T-helper 1 cell treated with Interleukin-12 subunit alpha and Interleukin-12 subunit beta and Interleukin-4 antibody, amounts not matched to agents 30 ng/mL and 1 ng/mL, for 36 hours (primary cell): Measurements from ENCODE around the gene ZNF438. TPM values are rescaled to one million over a fixed set of nuclear protein-coding genes. Genes with fewer than 3 reads are reported as not detected.
"Not testable (repeated sequence)": the region's sequence is repeated elsewhere in the genome, so short reads cannot be mapped to it uniquely, and the experiment has no call there.

ENCODE experiments used
- intact Hi-C: fragments of 100-400 bp; cut with micrococcal nuclease; formaldehyde crosslinking; loops from one replicate; pipeline ENCODE4 v1.15.1; 2024
- total RNA-seq: library from RNA; stranded (reverse); gene quantifications from 2 replicates; pipeline ENCODE4 v1.2.3, GENCODE V29; 2022

Gene ZNF438
- total RNA-seq, 1 donor from 2014 or later, result 3.1 TPM

DNA sequence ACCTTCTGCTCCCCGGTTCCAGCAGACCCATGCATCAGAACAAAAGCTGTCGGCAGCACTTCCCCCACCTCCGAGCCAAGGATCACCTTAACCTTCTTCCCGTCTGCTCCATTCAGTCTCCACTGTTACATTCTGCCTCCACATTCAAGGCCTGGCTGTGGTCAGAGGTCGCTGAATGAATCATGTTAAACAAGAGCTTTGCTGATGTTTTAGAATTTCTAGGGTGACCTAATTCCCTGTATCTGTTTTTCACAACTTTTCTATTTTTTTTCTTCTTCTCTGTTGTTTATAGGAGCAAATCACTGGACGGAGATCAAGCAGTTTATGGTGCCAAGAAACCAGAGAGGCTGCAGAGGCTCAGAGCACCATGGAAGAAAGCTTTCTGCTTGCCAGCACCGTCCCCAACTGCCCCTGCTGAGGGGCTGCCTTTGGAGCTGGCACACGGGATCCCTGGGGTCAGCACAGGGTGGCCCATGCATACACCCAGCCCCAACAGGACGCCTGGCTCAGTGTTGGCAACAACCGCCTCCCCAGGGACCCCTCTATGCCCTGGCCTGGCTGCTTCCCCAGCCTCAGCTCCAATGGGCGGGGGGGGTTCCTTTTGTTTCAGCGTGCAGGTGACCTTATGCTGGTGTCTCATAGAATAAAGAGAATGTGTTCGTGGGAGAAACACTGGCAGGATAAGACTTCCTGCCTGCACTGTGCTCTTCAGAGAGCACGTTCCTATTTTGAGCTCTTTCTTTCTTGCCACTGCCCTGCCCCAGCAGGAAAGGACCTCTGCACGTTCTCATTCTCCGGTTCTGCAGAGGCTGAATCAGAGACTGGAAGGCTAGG lies 219.4 kb downstream of the ZNF438 start:
- intact Hi-C loops, result no loop called here

DNA sequence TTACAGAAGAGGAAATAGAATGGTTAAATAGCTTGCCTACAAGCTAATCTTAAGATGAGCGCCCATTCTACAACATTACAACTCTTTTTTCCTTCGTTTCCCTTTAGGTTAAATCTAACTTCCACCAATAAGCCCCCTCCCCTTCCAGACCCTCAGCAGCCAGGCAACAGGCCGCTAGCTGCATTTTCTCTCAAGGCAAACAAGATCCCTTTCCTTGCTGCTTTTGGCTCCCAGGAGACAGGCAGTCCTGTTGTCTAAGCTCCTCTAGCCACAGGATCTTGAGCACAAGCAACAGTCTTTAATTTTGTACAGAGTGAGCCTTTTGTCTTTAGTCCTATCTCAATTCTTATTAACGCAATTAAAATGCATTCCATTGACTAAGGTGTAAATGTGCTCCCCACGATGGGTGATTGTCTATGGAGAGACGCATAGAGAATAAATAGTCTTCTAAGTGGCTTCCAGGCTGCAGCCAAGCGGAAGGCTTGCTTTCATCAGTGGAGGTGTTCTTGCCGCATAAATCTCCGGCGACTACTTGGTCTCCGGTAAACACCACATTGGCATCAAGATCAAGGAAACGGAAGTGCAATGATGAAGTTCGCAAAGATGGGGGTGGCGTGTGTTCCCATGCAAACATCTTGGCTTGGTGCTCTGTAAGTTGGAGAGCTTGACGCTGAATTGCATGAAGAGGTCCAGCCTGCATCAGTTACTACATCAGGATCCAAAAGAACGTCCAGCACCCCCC lies 220.2 kb downstream of the ZNF438 start:
- intact Hi-C loops, result no loop called here

- intact Hi-C loops, result no loop called here
These were observed 221.2 kb downstream of the ZNF438 start for GRCh38 chr10:30810416-30810815.

GRCh38 chr10:30806850-30807249 lies 224.8 kb downstream of the ZNF438 start:
- intact Hi-C loops, result no loop called here

- intact Hi-C loops, result no loop called here
These were observed 226.6 kb downstream of the ZNF438 start for GRCh38 chr10:30805061-30805460.

DNA sequence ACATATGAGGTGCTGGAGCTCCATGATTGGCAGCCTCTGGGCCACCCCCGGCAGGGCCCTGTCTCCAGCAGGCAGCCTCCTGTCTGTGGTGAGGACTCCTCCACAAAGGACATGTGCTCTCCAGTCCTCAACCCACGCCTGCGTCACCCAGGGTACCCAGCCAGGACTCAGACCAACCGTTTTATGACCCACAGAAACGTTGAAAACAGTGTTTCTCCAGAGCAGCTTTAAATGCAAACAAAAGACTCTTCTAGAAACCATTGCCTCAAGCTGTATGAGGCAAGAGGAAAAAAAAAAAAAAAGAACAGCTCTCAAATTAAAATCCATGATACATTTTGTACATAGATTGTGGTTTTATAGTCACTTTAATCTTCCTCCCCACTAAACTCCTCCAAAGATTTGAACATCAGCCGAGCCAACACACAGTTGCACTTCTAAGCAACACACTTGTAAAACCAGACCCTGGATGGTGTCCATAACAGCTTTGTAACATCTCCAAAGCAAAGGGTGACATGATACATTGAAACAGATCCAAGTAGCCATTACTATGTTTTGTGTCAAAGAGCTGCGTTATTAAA lies 227.1 kb downstream of the ZNF438 start:
- intact Hi-C loops, result no loop called here

- intact Hi-C loops, result no loop called here
These were observed 227.8 kb downstream of the ZNF438 start for GRCh38 chr10:30803892-30804322.

DNA sequence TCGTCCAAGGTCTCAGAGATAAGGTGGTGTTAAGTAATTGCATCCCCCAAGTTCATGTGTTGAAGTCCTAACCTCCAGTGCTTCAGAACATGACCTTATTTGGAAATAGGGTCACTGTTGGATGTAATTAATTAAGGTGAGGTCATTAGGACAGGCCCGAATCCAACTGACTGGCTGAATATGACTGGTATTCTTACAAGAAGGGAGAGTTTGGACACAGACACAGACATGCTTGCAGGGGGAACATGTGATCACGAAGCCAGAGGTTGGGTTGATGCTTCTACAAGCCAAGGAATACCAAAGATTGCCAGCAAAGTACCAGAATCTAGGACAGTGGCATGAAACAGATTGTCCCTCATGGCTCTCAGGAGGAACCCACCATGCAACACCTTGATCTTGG lies 228.6 kb downstream of the ZNF438 start:
- intact Hi-C loops, result no loop called here

DNA sequence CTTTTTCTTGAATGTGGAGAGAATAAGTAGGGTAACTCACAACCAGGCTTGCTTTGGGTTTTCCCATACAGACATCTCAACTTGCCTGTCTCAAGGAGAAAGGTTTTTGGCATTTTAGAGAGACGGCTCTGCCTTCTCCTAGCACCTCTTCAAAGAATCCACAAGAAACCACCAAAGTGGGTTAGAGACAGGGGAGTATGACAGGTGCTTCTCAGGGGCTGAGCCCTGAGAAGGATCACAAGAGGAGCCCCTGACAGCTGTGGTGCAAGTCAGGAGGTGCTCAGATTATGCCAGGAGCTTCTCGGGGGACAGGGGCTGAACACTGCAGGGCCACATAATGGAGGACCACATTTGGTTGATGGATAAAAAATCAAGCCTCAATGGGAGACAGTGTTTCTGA lies 231.3 kb downstream of the ZNF438 start:
- intact Hi-C loops, result no loop called here

DNA sequence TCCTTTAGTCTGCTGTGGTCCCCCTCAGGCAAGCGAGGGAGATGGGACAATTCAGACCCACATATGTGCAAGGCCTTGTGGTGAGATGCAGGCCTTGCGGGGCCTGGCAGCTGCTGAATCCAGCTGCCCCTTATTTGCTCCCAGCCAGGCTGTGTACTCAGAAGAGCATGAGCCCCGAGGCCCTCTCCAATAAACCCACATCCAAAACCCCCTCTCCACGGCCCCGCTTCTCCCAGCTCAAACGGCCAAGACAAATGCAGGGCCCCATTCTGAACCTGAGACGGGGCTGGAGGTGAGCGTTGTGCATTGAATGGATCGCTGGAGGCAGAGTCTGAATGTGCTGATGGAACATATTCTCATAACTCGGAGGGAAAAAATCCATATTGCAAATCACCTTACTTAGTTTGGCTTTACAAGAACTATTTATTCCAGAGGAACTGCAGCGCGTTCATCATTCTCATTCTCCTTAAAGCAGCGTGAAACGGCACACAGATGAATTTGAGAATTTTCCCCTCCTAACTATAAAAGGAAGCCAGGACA lies 232.9 kb downstream of the ZNF438 start:
- intact Hi-C loops, result no loop called here

DNA sequence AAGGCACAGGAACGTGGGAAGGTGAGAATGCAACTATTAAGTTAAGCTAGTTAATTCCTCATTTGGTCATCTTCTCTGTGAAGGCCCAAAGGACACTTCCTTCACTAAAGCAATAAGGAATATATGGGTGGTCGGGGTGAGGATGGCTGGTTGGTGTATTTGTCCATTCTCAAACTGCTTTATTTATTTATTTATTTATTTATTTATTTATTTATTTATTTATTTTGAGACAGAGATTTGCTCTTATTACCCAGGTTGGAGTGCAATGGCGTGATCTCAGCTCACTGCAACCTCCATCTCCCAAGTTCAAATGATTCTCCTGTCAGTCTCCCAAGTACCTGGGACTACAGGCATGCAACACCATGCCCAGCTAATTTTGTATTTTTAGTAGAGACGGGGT lies 236.6 kb downstream of the ZNF438 start:
- intact Hi-C loops, result not testable (repeated sequence)
